AG04449 (cell line): ENCODE results near the gene RDH14.

Experiments
- CTCF ChIA-PET: fragments of 350-600 bp; formaldehyde crosslinking; extraction: SDS; loops from one replicate; lab custom pipeline; 2021; ENCODE audit warnings: antibody characterized with exemption; lab: Yijun Ruan, JAX
- POLR2A ChIA-PET: fragments of 400-600, 350-600 bp; formaldehyde crosslinking; extraction: SDS; loops from one replicate; lab custom pipeline; 2020; ENCODE audit warnings: antibody characterized with exemption, inconsistent platforms; lab: Yijun Ruan, JAX
- DNase-seq: peaks from one replicate; pipeline ENCODE4 v3.0.0-alpha.2; 2010; ENCODE audit warnings: low read depth, low spot score
- H3K4me3 ChIP-seq: 2 replicates; pipeline ENCODE4 v1.5.1; 2011; ENCODE audit warnings: low read depth, mild to moderate bottlenecking, control low read depth, low read length
- CTCF ChIP-seq: IDR thresholded peaks from one replicate; pipeline ENCODE4 v1.5.1; 2011; ENCODE audit warnings: mild to moderate bottlenecking, moderate library complexity, low read length, control low read depth, inconsistent platforms; ENCODE audit not compliant: insufficient read depth; ENCODE audit errors: missing control alignments

Gene RDH14

GRCh38 chr2:18559531-18560030 is 872 bp downstream of the RDH14 start:
- POLR2A ChIA-PET, result interaction anchor here (1.6 to 2.0 kb wide), 2 partner anchors 39 to 799 kb away, joined by 5 read pairs; partner anchors contain the start of gene OSR1
- no peak for DNase-seq
- peak overlapping the region; percentile 74 for H3K4me3 ChIP-seq
- TF ChIP-seq CTCF, result no peak
- CTCF ChIA-PET, result interaction anchor here (0.7 to 1.8 kb wide), 5 partner anchors 11 to 195 kb away, joined by 3 to 6 read pairs (median 3); no protein-coding TSS in a partner anchor

- ChIA-PET CTCF (interaction anchor here (0.8 to 1.0 kb wide), 2 partner anchors 38 to 56 kb away, joined by 3 read pairs; no protein-coding TSS in a partner anchor), POLR2A (no interaction called here)
- no peak overlapping the region for H3K4me3 ChIP-seq
- no peak for TF ChIP-seq CTCF
- no peak for DNase-seq
Observed at GRCh38 chr2:18558458-18558857, 2.0 kb downstream of the RDH14 start.

- no peak for TF ChIP-seq CTCF
- CTCF ChIA-PET, result interaction anchor here (1.1 kb wide), 1 partner anchor 193 kb away, joined by 3 read pairs; no protein-coding TSS in a partner anchor
- DNase-seq, result no peak
- H3K4me3 ChIP-seq, result no peak overlapping the region
- POLR2A ChIA-PET, result no interaction called here
Observed at GRCh38 chr2:18557121-18557520, 3.3 kb downstream of the RDH14 start.

- TF ChIP-seq CTCF, result no peak
- no peak for DNase-seq
- ChIA-PET POLR2A (no interaction called here), CTCF (interaction anchor here (0.9 to 3.5 kb wide), 4 partner anchors 20 to 164 kb away, joined by 3 to 9 read pairs (median 4); no protein-coding TSS in a partner anchor)
- no peak overlapping the region for H3K4me3 ChIP-seq
Observed at GRCh38 chr2:18552351-18553077, 7.9 kb downstream of the RDH14 start.

- TF ChIP-seq CTCF, result no peak
- no peak for DNase-seq
- ChIA-PET POLR2A (no interaction called here), CTCF (interaction anchor here (0.8 to 3.5 kb wide), 2 partner anchors 31 to 198 kb away, joined by 3 to 9 read pairs; no protein-coding TSS in a partner anchor)
- H3K4me3 ChIP-seq, result no peak overlapping the region
Observed at GRCh38 chr2:18551623-18552022, 8.8 kb downstream of the RDH14 start.

GRCh38 chr2:18551169-18551568 is 9.3 kb downstream of the RDH14 start:
- no peak overlapping the region for H3K4me3 ChIP-seq
- TF ChIP-seq CTCF, result no peak
- ChIA-PET CTCF (interaction anchor here (0.8 to 3.5 kb wide), 2 partner anchors 31 to 199 kb away, joined by 3 to 9 read pairs; no protein-coding TSS in a partner anchor), POLR2A (no interaction called here)
- no peak for DNase-seq
